Cardiac fibroblast (primary cell): ENCODE data around the gene CYP1B1.

Experiments used
- DNase-seq, 2 donors: peaks; one replicate each; pipeline versions ENCODE4 v3.0.0 to v3.0.0-alpha.2; 2010; ENCODE audit warnings: low read depth in 2 of 2
- H3K4me3 ChIP-seq, 2 donors: replicated peaks in 1 of 2; 1 replicate in 1 of 2; 2 replicates in 1 of 2; pipeline ENCODE4 v1.5.1; 2011; ENCODE audit warnings: low read depth in 2 of 2, low read length in 2 of 2, mild to moderate bottlenecking in 2 of 2, moderate library complexity in 1 of 2
- TF ChIP-seq, protein P1 (sequence below): IDR thresholded peaks from one replicate; pipeline ENCODE4 v1.5.1; 2011; ENCODE audit warnings: low read depth, mild to moderate bottlenecking, low read length, inconsistent platforms

CYP1B1 gene

DNA sequence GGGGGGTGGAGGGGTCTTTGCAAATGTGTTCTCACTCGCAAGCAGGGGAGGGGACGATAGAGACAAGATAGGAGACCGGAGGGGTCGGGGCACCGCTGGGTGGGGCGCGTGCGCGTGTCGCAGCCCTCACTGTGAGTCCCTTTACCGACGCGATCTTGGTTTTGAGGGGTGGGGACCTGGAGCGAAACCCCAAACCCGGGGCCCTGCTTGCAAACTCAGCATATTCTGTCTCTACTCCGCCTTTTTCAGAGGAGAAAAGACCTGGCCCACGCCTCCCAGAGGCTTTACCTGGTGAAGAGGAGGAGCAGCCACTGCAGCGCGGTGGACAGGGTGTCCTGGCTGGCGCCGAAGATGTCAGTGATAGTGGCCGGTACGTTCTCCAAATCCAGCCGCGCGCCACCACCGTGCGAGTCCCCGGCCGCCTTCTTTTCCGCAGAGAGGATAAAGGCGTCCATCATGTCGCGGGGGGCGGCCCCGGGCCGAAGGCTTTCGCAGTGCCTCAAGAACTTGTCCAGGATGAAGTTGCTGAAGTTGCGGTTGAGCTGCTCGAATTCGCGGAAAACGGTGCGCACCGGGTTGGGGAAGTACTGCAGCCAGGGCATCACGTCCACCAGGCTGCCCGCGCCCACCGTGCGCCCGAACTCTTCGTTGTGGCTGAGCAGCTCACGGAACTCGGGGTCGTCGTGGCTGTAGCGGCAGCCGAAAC is 1.7 kb downstream of the CYP1B1 start:
- H3K4me3 ChIP-seq: peak overlapping the region; percentile 41 to 55
- peak in 1 of 2 donors; percentile 25 for DNase-seq
- TF ChIP-seq, protein P1, sequence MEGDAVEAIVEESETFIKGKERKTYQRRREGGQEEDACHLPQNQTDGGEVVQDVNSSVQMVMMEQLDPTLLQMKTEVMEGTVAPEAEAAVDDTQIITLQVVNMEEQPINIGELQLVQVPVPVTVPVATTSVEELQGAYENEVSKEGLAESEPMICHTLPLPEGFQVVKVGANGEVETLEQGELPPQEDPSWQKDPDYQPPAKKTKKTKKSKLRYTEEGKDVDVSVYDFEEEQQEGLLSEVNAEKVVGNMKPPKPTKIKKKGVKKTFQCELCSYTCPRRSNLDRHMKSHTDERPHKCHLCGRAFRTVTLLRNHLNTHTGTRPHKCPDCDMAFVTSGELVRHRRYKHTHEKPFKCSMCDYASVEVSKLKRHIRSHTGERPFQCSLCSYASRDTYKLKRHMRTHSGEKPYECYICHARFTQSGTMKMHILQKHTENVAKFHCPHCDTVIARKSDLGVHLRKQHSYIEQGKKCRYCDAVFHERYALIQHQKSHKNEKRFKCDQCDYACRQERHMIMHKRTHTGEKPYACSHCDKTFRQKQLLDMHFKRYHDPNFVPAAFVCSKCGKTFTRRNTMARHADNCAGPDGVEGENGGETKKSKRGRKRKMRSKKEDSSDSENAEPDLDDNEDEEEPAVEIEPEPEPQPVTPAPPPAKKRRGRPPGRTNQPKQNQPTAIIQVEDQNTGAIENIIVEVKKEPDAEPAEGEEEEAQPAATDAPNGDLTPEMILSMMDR: no peak

- H3K4me3 ChIP-seq: peak overlapping the region; percentile 41 to 55
- DNase-seq: peak; percentile 35 to 45
- TF ChIP-seq, protein P1: no peak
These were observed 2.5 kb downstream of the CYP1B1 start for GRCh38 chr2:38073211-38074057.

DNA sequence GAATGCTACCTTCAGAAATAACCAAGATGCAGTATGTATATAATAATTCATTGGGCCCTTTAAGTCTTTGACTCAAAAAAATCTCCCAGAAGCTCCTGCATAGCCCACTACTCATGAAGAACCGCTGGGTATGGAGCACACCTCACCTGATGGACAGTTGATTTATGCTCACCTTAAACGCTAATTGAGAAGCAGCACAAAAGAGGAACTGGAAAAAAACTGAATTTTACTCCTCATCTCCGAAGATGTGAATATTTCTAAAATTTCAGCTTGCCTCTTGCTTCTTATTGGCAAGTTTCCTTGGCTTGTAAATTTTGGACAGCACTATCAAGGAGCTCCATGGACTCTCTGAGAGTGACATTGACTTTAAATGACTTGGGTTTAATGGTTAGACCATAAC is 5.5 kb downstream of the CYP1B1 start:
- TF ChIP-seq, protein P1: no peak
- H3K4me3 ChIP-seq: no peak overlapping the region
- no peak for DNase-seq

DNA sequence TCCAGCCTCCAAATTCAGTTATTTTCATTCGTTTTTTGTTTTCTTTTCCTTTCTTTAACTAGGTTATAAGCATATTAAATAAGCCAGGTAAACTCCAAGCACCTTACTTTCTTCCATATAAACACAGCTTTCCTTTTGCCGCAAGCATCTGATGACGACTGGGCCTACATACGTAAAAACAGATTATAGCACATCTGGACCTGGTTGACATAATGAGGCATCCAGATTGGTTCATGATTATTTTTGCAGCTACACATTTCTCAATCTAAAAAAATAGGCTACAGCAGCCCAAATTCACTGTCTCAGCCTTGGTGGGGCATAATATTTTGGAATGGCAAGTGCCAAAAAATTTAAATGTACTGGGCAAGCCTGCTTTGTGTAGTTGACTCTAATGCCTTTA is 7.7 kb downstream of the CYP1B1 start:
- H3K4me3 ChIP-seq: no peak overlapping the region
- TF ChIP-seq, protein P1: no peak
- no peak for DNase-seq

GRCh38 chr2:38066421-38067115 is 9.4 kb downstream of the CYP1B1 start:
- H3K4me3 ChIP-seq: no peak overlapping the region
- TF ChIP-seq, protein P1: no peak
- no peak for DNase-seq

- DNase-seq: peak; percentile 28 to 33
- H3K4me3 ChIP-seq: no peak overlapping the region
- TF ChIP-seq, protein P1: no peak
These were observed 10.3 kb downstream of the CYP1B1 start for GRCh38 chr2:38065502-38066135.
